SIG-M5 (cell line): Measurements from ENCODE around the gene DTX2.
"Not testable (repeated sequence)": the region's sequence is repeated elsewhere in the genome, so short reads cannot be mapped to it uniquely, and the experiment has no call there.

Experiments used
- DNase-seq: peaks from one replicate; lab custom pipeline; 2025; lab: John Stamatoyannopoulos, UW

The DTX2 gene

DNA sequence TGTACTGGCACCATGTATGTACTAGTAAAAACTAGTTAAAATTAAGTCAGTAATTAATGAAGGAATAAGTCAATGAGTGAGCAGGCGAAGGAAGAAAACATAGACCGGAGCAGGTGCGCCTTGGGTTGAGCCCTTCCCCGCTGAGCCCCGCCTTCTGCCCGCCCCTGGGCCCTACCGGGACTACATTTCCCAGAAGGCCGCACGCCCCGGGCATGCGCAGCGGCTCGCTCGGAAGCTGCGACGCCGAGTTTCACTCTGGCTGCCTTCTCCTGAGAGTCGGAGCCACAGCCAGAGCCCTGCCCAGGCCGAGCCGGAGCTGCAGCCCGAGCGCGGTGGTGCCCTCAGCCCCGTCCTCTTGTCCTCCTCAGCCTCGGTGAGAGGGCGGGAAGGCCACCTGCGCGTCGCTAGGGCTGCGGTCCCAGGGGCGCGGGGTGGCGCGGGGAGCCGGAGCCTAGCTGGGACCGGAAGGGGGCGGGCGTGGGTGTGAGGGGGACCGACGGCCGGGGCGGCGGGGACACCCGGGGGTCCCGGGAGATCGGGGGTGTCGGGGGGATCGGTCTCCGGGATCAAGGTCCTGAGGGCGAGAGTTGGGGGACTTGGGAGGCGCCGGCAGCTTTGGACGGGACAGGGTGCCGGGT lies at the start of gene DTX2:
Gene DTX2, plus strand, starts transcription at position 246 of the 638 bp plus-strand sequence. CDS start 18,801 bp downstream, outside the sequence.
- not testable (repeated sequence) for DNase-seq

DNA sequence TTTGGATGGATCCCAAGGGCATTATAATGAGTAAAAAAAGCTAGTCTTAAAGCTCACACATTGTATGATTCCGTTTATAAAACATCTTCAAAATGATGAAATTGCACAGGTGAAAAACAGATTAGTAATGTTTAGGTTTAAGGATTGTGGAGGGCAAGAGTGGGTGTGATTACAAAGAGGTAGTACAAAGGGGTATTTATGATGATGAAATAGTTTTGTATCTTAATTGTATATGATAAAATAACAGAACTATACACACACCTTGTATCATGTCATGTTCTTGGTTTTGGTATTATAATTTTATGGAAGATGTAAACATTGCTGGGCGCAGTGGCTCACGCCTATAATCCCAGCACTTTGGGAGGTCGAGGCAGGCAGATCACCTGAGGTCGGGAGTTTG lies 49.3 kb upstream of the DTX2 start:
- DNase-seq: no peak

DNA sequence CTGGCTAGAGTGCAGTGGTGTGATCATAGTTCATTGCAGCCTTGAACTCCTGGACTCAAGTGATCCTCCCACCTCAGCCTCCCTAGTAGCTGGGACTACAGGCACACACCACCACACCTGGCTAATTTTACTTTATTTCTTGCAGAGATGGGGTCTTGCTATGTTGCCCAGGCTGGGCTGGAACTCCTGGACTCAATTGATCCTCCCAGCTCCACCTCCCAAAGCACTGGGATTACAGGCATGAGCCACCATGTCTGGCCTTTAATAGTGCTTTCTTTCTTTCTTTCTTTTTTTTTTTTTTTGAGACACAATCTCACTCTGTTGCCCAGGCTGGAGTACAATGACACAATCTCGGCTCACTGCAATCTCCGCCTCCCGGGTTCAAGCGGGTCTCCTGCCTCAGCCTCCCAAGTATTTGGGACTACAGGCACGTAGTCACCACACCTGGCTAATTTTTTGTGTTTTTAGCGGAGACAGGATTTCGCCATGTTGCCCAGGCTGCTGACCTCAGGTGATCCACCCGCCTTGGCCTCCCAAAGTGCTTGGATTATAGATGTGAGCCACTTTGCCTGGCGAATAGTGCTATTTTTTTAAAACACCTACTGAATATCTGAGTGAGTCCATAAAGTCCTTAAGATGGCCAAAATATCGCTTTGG lies 43.7 kb upstream of the DTX2 start:
- not testable (repeated sequence) for DNase-seq

DNA sequence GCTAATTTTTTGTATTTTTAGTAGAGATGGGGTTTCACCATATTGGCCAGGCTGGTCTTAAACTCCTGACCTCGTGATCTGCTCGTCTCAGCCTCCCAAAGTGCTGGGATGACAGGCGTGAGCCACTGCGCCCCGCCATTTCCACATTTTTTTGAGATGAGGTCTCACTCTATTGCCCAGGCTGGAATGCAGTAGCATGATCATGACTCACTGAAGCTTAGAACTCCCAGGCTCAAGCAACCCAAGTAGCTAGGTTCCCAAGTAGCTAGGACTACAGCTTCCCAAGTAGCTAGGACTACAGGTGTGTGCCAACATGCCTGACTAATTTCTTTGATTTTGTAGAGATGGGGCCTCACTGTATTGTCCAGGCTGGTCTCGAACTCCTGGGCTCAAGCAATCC lies 40.4 kb upstream of the DTX2 start:
- DNase-seq: not testable (repeated sequence)

DNA sequence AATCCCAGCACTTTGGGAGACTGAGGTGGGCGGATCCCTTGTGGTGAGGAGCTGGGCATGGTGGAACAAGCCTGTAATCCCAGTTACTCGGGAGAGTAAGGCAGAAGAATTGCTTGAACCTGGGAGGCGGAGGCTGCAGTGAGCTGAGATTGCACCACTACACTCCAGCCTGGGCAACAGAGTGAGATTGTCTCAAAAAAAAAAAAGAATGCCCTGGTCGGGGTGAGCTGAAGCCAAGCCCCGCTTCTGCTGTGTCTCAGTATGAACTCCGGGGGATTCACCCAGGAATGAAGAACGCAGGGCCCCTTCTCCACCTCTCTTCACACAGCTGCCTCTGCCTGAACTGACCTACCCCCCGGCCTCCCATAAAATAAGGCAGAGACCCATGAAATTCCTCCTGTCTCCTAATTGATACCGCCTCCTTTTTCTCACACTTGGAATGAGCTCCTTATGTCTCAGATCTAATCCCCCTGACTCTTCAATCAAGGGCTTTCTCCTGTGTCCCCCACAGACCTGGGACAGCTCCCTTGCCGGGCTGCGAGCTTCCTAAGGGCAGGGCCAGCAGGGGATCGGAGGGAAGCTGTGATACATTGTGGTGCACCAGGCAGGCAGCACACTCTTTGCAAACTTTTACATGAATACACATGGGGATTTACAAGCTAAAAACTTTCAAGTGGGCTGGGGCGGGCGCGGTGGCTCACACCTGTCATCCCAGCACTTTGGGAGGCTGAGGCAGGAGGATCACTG lies 37.7 kb upstream of the DTX2 start:
- DNase-seq: no peak

DNA sequence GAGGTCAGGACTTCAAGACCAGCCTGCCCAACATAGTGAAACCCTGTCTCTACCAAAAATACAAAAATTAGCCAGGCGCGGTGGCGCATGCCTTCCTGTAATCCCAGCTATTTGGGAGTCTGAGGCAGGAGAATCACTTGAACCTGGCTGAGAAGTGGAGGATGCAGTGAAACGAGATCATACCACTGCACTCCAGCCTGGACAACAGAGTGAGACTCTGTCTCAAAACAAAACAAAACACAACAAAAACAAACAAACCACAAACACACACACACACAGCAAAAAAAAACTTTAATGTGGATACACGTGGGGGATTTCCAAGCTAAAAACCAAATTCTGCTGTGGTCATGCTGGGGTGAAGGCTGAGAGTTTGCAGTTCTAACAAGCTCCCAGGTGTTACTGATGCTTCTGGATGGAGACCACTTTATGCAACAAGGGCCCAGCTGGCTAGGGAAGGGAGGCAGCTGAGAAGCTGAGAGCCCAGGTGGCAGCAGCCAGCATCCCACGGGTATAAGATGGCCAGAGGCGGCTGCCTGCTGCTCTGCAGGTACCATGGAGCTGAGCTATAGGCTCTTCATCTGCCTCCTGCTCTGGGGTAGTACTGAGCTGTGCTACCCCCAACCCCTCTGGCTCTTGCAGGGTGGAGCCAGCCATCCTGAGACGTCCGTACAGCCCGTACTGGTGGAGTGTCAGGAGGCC lies 36.9 kb upstream of the DTX2 start, which contains the start of gene ZP3:
Gene ZP3, plus strand, starts transcription at position 538 of the 699 bp plus-strand sequence. Its CDS starts 15 bp downstream, at position 553.
- no peak for DNase-seq

DNA sequence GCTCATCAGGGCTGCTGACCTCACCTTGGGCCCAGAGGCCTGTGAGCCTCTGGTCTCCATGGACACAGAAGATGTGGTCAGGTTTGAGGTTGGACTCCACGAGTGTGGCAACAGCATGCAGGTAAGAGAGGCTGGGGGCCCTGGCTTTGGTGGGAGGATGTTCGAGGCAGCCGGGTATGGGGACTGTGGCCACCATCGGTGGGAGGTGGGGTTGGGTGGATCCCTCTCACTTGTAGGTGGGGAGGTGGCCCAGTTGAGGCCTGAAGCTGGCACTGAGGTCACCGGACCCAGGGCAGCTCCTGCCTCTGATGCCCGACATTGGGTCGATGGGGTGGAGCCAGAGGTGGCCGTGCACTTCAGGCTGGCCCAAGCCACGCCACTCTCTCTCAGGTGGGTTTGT lies 36.4 kb upstream of the DTX2 start:
- no peak for DNase-seq

DNA sequence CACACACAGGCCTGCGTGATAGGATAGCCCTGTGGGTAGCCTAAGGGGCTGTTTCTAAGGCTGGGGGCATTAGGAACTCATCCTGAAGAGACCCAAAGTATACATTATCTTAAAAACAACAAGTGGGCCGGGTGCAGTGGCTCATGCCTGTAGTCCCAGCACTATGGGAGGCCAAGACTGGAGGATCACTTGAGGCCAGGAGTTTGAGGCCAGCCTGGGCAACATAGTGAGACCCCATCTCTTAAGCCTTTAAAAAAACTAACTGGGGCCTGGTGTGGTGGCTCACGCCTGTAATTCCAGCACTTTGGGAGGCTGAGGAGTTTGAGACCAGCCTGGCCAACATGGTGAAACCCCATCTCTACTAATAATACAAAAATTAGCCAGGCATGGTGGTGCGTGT lies 36.0 kb upstream of the DTX2 start:
- DNase-seq: not testable (repeated sequence)

DNA sequence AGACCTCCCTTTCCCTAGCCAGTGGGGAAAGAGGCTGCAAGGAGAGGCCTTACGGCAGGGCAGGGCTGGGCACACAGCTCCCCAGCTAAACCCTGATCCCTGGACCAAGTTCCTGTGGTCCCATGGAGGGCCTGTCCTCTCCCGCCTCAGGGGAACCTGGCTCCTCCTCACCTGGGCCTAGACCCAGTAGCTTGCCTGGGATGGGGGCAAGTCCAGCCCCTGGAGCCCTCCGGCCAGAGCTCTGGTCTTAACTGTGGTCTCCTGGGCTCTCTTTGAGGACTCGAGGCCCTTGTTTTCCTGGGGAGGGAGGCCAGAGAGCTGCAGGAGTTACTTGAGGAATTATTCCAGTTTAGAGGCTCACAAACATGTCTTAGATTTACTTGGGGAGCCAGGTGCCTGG lies 35.3 kb upstream of the DTX2 start:
- no peak for DNase-seq

DNA sequence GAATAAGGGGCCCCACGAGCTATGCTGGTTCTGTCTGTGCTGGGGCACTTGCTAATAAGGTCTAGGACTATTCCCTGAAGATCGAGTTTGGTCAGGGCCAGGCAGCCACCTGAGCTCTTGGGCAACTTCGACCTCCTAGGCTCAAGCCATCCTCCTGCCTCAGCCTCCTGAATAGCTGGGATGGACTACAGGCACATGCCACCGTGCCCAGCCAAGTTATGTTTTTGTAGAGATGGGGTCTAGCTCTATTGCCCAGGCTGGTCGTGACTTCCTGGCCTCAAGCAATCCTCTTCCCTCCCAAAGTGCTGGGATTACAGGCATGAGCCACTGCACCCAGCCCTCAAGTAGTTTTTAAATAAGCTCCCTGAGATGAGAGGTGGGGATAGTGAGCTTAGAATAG lies 33.9 kb upstream of the DTX2 start:
- no peak for DNase-seq

DNA sequence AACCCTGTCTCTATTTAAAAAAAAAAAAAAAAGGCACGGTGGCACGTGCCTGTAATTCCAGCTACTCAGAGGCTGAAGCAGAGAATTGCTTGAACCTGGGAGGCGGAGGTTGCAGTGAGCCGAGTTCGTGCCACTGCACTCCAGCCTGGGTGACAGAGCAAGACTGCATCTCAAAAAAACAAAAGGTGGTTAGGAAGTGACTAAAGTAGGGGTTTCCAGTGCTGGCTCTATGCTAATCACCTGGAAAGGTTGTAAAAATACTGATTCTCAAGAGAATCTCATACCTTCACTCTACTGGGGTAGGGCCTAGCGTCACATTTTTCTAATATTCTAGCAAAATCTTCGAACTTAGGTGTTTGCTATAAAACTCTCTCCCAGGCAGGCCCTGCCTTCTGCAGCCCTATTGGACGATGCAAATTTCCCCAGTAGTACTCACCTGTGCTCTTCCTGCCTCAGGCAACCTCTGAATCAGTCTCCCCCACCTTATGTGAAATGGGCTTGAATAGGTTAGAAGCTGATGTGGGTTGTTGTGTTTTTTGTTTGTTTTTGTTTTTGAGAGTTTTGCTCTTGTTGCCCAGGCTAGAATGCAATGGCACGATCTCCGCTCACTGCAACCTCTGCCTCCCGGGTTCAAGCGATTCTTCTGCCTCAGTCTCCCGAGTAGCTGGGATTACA lies 33.2 kb upstream of the DTX2 start:
- no peak for DNase-seq

DNA sequence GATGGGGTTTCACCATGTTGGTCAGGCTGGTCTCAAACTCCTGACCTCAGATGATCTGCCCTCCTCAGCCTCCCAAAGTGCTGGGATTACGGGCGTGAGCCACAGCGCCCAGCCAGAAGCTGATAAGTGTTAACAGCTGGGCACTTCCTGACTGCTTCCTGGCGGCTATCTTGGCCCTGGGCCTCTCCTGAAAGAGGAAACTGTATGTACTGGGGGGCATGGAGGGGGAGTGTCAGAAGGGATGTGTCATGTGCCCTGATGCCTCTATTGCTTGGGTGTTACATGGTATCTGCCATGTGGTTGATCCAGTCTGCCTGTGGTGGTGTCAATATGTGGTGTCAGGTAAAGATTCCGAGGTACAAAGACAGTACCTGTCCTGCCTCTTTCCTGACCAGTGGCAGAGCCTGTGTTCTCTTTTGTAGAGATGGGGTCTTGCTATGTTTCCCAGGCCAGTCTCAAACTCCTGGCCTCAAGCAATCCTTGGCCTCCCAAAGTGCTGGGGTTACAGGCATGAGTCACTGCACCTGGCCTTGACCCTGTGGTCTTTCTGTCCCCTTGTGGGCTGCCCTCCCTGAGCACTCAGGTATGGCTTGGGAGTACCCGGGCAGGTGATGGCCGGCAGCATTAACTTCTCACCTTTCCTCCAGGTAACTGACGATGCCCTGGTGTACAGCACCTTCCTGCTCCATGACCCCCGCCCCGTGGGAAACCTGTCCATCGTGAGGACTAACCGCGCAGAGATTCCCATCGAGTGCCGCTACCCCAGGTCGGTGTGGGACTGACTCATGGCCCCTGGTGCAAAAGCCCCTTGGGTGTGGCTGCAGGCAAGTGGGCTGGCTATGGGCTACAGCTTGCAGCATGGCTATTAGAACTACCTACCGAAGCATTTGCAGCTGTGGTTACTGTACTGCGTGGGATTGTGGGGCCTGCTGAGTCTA lies 32.4 kb upstream of the DTX2 start:
- no peak for DNase-seq

DNA sequence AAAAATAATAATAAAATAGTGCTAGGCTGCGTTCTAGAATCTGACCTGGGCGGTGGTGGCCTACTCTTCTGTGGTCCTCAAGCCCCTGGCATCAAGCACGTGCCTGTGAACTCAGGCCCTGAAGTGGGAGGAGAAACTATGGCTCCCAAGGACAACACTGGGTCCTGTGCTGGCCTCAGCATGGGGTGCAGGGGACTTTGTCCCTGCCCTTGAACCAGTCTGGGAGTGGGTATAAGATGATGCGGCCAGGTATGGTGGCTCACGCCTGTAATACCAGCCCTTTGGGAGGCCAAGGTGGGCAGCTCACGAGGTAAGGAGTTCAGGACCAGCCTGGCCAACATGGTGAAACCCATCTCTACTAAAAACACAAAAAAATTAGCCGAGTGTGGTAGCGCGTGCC lies 31.3 kb upstream of the DTX2 start:
- DNase-seq: no peak

DNA sequence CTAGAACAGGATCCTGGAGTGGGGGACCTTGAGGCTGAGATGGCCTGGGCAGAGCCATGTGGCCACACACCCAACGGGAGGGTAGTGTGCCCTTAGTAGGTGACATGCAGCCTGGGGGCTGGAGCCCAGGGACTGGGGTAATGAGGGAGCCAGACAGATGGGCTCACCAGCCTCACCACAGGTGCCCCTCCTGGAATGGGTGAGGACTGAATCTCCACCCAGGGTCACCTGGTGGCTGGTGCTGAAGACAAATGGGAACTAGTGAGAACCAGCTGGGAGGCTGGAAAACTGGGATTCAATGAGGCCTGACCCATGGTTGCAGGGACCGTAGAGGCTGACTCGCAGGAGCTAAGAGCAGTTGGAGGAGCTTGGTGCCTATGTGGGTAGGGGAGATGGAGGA lies 30.7 kb upstream of the DTX2 start:
- no peak for DNase-seq

DNA sequence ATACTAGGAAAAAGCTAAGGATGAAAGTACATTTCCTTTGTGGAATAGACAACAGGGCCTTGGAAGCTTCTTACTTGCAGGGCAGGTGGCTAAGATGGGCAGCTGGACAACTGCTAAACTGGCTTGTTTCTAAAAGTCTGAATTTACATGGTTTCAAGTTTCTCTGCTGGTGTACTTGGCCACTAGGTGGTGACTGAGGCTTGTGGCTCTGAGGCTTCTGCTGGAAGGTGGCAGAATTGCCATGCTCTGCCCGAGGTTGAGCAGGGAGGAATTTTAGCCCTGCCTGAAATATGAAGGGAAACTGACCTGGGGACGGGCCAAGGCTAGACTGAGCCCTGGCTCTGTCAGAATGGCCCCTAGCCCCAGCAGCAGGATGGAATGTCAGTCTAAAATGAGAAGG lies 23.6 kb upstream of the DTX2 start:
- not testable (repeated sequence) for DNase-seq

DNA sequence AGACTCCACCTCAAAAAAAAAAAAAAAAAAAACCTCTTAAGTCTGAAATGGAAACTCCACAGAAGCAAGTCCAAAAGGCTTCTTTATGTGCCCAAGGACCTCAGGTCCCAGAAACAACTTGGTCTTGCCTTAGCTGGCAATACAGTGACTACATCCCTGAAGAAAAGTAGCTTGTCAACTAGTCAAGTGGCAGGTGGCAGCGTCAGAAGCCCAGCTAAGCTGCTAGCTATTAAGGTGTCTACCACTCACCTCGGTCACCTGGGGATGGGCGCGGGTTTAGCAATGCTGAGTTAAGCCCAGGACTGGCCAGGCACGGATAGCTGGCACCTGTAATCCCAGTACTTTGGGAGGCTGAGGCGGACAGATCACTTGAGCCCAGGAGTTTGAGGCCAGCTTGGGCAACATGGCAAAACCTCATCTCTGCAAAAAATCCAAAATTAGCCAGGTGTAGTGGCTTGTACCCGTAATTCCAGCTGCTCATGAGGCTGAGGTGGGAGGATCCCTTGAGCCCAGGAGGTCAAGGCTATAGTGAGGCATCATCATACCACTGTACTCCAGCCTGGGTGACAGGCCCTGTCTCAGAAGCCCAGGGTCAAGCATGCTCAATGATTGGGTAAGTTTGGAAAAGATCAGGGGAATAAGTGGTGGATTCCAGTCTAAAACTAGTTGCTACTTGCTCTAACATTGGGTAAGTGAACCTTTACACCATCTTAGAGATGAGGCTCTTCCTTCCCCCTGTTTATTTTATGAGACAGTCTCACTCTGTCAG lies 22.2 kb upstream of the DTX2 start:
- not testable (repeated sequence) for DNase-seq

DNA sequence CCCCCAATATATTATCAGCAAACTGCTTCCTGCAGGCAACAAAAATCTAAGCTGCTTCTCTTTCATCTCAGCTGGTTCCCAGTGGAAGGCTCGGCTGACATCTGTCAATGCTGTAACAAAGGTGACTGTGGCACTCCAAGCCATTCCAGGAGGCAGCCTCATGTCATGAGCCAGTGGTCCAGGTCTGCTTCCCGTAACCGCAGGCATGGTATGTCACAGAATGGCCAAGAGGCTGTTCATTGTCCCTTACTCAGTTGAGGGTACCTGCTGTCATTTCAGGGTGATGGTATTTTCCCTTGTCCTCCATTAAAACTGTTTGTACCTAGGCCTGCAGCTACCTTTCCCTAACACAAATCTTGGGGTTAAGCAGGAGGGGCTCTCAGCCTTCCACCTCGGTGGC lies 21.1 kb upstream of the DTX2 start:
- DNase-seq: not testable (repeated sequence)

DNA sequence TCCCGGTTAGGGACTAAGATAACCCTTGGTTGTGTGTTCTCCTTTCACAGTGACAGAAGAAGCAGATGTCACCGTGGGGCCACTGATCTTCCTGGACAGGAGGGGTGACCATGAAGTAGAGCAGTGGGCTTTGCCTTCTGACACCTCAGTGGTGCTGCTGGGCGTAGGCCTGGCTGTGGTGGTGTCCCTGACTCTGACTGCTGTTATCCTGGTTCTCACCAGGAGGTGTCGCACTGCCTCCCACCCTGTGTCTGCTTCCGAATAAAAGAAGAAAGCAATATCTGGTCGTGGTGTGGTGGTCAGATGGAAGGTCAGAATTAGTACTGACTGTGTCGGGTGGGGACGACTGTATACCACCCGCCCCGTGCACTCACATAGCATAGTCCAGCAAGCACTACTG lies 19.7 kb upstream of the DTX2 start:
- DNase-seq: not testable (repeated sequence)

DNA sequence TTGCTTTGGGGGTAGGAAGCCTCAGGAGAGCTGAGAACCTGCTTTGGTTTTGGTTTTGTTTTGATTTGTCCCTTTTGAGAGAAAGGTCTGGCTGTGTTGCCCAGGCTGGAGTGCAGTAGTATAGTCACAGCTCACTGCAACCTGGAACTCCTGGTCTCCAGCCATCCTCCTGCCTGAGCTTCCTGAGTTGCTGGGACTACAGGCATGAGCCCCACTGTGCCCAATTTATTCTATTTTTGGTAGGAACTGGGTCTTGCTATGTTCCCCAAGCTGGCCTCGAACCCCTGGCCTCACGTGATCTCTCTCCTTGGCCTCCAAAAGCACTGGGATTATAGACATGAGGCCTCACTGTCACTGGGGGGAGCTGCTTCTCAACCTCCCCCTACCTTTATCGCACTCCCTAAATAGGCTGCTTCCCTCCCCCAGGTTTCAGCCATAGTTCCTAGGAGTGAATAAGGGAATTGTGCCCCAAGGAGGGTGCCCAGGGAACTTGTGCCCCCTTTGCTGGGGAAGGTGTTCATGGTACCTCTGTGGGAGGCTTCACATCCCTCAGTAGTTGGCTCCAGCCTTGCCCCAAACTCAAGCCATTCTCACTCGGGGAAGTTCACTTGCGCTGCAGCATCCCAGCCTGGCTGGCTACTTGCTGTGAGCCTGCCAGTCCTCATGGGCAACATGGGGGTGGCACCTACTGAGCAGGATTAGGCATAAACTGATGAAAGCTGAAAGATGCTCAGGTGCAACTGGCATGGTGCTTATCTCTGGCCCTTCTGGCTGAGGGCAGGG lies 18.7 kb upstream of the DTX2 start:
- DNase-seq: not testable (repeated sequence)
